ENCODE data around the gene STK40.

- TF ChIP-seq POLR2A (IDR thresholded peaks at IDR 0.05; ENCODE audit: low read depth, low read length) (no peak), POLR2AphosphoS5 (IDR thresholded peaks at IDR 0.05; ENCODE audit: low read depth, low read length) (no peak), POU2F2 (IDR thresholded peaks at IDR 0.05; ENCODE audit: low read depth, low read length) (no peak), TAF1 (IDR thresholded peaks at IDR 0.05; ENCODE audit: low read depth, low read length) (no peak)
Measured at GRCh38 chr1:36369061-36369861, 16.5 kb downstream of the STK40 start.

Measured in GM12891 (cell line).